ENCODE measurements around the gene OIP5.
"Not testable (repeated sequence)": the region's sequence is repeated elsewhere in the genome, so short reads cannot be mapped to it uniquely, and the experiment has no call there.

OIP5 gene

GRCh38 chr15:41332194-41333025 lies at the start of gene OIP5, which contains the start of gene NUSAP1:
OIP5 (minus strand) TSS chr15:41332591; CDS start chr15:41332561, 30 bp downstream.
NUSAP1 (plus strand) TSS chr15:41332881; CDS start chr15:41332958, 77 bp downstream.
- FAIRE-seq, result peak; percentile 98

- FAIRE-seq, result no peak
Observed at GRCh38 chr15:41377978-41378377, 45.6 kb upstream of the OIP5 start.

- no peak for FAIRE-seq
Observed at GRCh38 chr15:41367418-41367817, 35.0 kb upstream of the OIP5 start.

- no peak for FAIRE-seq
Observed at GRCh38 chr15:41354371-41354770, 22.0 kb upstream of the OIP5 start.

GRCh38 chr15:41350057-41350717 lies 17.8 kb upstream of the OIP5 start:
- no peak for FAIRE-seq

GRCh38 chr15:41347236-41347635 lies 14.8 kb upstream of the OIP5 start:
- FAIRE-seq, result no peak

- FAIRE-seq, result no peak
Observed at GRCh38 chr15:41341519-41341918, 9.1 kb upstream of the OIP5 start.

- no peak for FAIRE-seq
Observed at GRCh38 chr15:41340189-41340695, 7.9 kb upstream of the OIP5 start.

GRCh38 chr15:41337631-41338522 lies 5.5 kb upstream of the OIP5 start:
- FAIRE-seq, result no peak

- FAIRE-seq, result no peak
Observed at GRCh38 chr15:41337047-41337446, 4.7 kb upstream of the OIP5 start.

- FAIRE-seq, result no peak
Observed at GRCh38 chr15:41336549-41336948, 4.2 kb upstream of the OIP5 start.

- no peak for FAIRE-seq
Observed at GRCh38 chr15:41334293-41335120, 2.1 kb upstream of the OIP5 start.

GRCh38 chr15:41333026-41333562 lies 703 bp upstream of the OIP5 start:
- no peak for FAIRE-seq

- FAIRE-seq, result no peak
Observed at GRCh38 chr15:41331833-41332193, 578 bp downstream of the OIP5 start.

- FAIRE-seq, result no peak
Observed at GRCh38 chr15:41331281-41331680, 1.1 kb downstream of the OIP5 start.

GRCh38 chr15:41323611-41324010 lies 8.8 kb downstream of the OIP5 start:
- FAIRE-seq, result no peak

GRCh38 chr15:41320805-41321330 lies 11.5 kb downstream of the OIP5 start:
- FAIRE-seq, result not testable (repeated sequence)

GRCh38 chr15:41309226-41309905 lies 23.0 kb downstream of the OIP5 start:
- no peak for FAIRE-seq

GRCh38 chr15:41307679-41308078 lies 24.7 kb downstream of the OIP5 start:
- FAIRE-seq, result no peak

- FAIRE-seq, result no peak
Observed at GRCh38 chr15:41304149-41304770, 28.1 kb downstream of the OIP5 start.
